GM10248 (cell line): ENCODE measurements around the gene STXBP5L.

Experiments
- CTCF ChIA-PET: fragments of 300-600 bp; sonication (Branson Sonifier 250); formaldehyde crosslinking; extraction: SDS; loops from one replicate; lab custom pipeline; 2021; ENCODE audit warnings: antibody characterized with exemption; lab: Yijun Ruan, JAX
- POLR2A ChIA-PET: fragments of 350-650 bp; sonication (Branson Sonifier 250); formaldehyde crosslinking; extraction: SDS; loops from one replicate; lab custom pipeline; 2020; ENCODE audit warnings: antibody characterized with exemption; lab: Yijun Ruan, JAX
- DNase-seq: peaks from one replicate; pipeline ENCODE4 v3.0.0; 2012; ENCODE audit errors: extremely low spot score
- TF ChIP-seq, protein P1 (sequence below): IDR thresholded peaks from 2 replicates; pipeline ENCODE4 v1.5.1; 2012; ENCODE audit warnings: mild to moderate bottlenecking, low read depth; ENCODE audit errors: extremely low read depth, missing control alignments, control extremely low read depth

Gene STXBP5L

DNA sequence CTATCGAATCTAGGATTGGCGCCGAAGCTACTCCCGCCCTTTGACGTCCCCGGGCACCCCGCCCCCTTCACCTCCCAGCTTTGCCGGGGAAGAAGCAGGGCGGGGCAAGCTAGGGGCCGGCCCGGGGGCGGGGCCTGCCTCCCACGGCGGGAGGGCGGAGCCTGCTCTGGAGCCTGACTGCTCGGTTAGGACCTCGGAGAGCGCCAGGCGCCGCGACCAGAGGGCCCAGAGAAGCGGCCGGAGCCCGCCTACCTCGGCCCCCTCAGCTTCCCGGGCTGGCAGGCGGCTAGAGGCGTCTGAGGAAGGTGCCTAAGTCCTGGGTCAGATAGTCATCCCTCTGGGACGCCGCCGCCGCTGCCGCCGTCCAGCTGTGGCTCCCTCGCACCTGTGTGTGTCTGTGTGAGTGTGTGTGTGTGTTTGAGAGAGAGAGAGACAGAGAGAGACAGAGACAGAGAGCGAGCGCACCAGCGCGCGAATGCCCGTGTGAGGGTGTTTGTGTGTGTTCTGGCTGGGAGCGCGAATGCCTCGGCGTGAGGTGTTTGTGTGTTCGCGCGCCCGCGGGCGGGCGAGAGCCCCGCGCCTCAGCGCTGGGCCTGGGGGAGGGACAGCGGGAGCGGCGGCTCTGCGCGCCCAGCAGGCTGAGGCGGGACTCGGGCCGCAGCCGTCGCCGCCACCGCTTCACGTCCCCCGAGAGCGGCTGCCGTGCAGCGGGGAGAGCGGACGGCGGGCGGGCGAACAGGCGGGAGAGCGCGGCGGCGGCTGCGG lies at the start of gene STXBP5L:
Gene STXBP5L, plus strand, starts transcription at position 176 of the 765 bp plus-strand sequence. CDS start 1,374 bp downstream, outside the sequence.
- ChIA-PET POLR2A (no interaction called here), CTCF (interaction anchor here (1.4 kb wide), 1 partner anchor 25 kb away, joined by 4 read pairs; no protein-coding TSS in a partner anchor)
- TF ChIP-seq, protein P1, sequence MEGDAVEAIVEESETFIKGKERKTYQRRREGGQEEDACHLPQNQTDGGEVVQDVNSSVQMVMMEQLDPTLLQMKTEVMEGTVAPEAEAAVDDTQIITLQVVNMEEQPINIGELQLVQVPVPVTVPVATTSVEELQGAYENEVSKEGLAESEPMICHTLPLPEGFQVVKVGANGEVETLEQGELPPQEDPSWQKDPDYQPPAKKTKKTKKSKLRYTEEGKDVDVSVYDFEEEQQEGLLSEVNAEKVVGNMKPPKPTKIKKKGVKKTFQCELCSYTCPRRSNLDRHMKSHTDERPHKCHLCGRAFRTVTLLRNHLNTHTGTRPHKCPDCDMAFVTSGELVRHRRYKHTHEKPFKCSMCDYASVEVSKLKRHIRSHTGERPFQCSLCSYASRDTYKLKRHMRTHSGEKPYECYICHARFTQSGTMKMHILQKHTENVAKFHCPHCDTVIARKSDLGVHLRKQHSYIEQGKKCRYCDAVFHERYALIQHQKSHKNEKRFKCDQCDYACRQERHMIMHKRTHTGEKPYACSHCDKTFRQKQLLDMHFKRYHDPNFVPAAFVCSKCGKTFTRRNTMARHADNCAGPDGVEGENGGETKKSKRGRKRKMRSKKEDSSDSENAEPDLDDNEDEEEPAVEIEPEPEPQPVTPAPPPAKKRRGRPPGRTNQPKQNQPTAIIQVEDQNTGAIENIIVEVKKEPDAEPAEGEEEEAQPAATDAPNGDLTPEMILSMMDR, result no peak
- peak; percentile 68 for DNase-seq

DNA sequence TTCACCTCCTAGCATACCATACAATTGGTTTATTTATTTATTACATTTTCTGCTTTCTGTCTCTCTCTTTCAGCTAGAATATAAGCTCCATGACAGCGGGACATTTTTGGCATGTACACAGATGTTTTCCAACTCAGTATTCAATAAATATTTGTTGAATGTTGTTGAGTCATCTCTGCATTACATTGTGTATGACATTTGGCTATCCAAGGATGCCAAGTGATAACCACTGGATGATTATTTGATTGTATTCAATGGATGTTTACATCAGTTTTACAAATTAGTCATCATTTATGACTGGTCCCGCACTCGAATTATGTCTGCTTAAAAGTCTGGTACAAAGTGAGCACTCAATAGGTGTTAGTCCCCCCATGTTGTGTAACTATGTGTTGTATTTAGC lies 49.5 kb upstream of the STXBP5L start:
- TF ChIP-seq, protein P1, result no peak
- POLR2A ChIA-PET, result no interaction called here
- CTCF ChIA-PET, result interaction anchor here (1.2 to 1.6 kb wide), 3 partner anchors 11 to 64 kb away, joined by 3 to 4 read pairs (median 4); no protein-coding TSS in a partner anchor
- DNase-seq, result no peak

DNA sequence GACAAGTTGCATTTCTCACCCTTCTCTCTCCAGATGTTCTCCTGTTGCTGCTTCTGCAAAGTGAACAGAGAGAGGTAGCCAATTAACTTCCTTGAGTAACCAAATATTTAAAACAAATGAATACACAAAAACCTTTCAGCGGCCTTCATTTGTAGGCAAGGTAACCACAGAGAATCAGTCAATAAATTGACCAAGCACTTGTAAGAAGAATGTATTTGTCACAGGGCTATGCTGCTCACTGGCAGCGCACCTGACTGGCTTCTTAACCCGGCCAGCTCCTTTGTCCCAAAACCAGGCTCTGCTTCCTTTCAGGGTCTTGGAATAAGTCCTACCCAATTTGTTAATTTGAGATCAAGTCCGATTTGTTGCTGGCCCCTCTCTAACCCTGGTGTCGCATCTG lies 43.5 kb upstream of the STXBP5L start:
- POLR2A ChIA-PET, result no interaction called here
- DNase-seq, result no peak
- TF ChIP-seq, protein P1, result no peak
- CTCF ChIA-PET, result interaction anchor here (1.2 kb wide), 1 partner anchor 30 kb away, joined by 3 read pairs; no protein-coding TSS in a partner anchor

DNA sequence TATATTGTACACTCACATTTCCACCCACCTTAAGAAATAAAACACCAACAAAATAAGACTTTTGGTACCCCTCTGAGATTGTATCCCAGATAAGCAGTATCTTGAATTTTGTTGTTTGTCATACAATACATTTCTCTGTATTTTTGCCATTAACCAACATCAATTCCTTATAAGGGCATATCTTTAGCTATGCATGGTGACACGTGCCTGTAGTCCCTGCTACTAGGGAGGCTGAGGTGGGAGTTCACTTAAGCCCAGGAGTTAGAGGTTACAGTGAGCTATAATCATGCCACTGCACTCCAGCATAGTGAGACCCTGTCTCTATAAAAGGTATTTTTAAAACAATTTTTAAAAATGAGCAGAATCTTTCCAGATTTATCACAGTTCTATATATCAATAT lies 32.5 kb upstream of the STXBP5L start:
- DNase-seq, result no peak
- ChIA-PET CTCF (interaction anchor here (1.3 kb wide), 1 partner anchor 20 kb away, joined by 4 read pairs; no protein-coding TSS in a partner anchor), POLR2A (no interaction called here)
- TF ChIP-seq, protein P1, result no peak

DNA sequence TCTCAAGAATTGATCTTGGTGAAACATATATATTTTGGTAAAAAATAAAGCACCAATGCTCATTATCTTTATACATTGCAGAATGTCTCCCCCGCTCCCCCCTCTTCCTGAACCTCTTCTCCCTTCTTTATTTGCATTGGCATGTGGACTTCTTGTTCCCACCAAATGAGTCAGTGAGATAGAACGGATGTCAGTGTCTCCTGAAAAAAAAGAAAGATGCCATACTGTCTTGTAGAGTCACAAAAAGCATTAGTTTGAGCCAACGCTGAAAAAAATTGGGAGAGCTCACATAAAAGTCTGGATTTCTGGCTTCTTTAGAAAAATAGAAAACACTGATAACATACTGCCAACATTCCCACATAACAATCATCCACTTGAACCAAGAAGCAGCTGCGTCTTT lies 32.0 kb upstream of the STXBP5L start:
- TF ChIP-seq, protein P1, result no peak
- DNase-seq, result no peak
- POLR2A ChIA-PET, result no interaction called here
- CTCF ChIA-PET, result interaction anchor here (1.3 kb wide), 1 partner anchor 20 kb away, joined by 4 read pairs; no protein-coding TSS in a partner anchor

DNA sequence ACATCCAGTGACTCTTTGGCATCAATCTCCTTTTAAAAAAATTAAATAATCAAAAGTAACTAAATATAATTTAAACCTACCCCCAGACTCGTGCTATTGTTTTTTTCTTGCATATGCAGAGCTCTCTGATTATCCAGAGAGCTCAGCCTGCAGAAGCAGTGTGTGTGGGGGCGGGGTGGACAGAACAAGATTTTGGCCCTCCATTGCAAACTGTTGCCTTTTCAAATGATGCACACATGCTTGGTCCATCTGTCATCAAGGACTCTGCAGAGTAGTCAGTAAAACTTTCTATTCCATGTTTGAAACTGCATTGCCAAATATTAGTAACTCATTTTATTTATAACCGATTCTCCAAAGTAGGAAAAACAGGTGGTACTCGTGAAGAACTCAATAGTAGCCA lies 28.6 kb upstream of the STXBP5L start:
- CTCF ChIA-PET, result interaction anchor here (1.1 to 1.5 kb wide), 2 partner anchors 8 to 27 kb away, joined by 4 to 5 read pairs; no protein-coding TSS in a partner anchor
- TF ChIP-seq, protein P1, result no peak
- DNase-seq, result no peak
- POLR2A ChIA-PET, result no interaction called here
